Measurements from ENCODE around the gene FBXL3. TPM values are rescaled to one million over a fixed set of nuclear protein-coding genes. Genes with fewer than 3 reads are reported as not detected.

FBXL3 gene
- total RNA-seq, result 10 to 100 TPM; 42.5 to 60.4 TPM
- polyA plus RNA-seq, result 10 to 100 TPM; 10.2 to 13.6 TPM

- peaks cover 0 to 2% (median 0%) of the 10 kb centered on the region in 4 donors for H3K36me3 ChIP-seq (ENCODE audit: control insufficient read depth in 4 of 4, insufficient read depth in 3 of 4, low read depth in 1 of 4, low read length in 3 of 4)
- under 1% methylated on average over 74 of the region's 74 CpGs for WGBS
These were observed at the start of gene FBXL3 for GRCh38 chr13:77026861-77027621. Gene FBXL3 (minus strand): TSS chr13:77027159. CDS start chr13:77021860, 5,299 bp downstream.

GRCh38 chr13:77067519-77067918, 40.6 kb upstream of the FBXL3 start:
- H3K36me3 ChIP-seq (ENCODE audit: control insufficient read depth in 4 of 4, insufficient read depth in 3 of 4, low read depth in 1 of 4, low read length in 3 of 4), result peaks cover 4 to 38% (median 28%) of the 10 kb centered on the region in 4 donors
- no peak for TF ChIP-seq GABPA (IDR thresholded peaks at IDR 0.05 in 1 of 2, conservative IDR thresholded peaks at IDR 0.05 in 1 of 2)
- TF ChIP-seq HNF4G (IDR thresholded peaks at IDR 0.05), result no peak
- no peak for TF ChIP-seq RXRA (IDR thresholded peaks at IDR 0.05)
- no peak for TF ChIP-seq REST (IDR thresholded peaks at IDR 0.05)
- no peak for TF ChIP-seq FOXA2 (IDR thresholded peaks at IDR 0.05)
- TF ChIP-seq MAX (IDR thresholded peaks at IDR 0.05), result no peak
- TF ChIP-seq JUND (IDR thresholded peaks at IDR 0.05), result no peak
- TF ChIP-seq CTCF (IDR thresholded peaks at IDR 0.05; ENCODE audit: low read depth, low read length, missing input control), result no peak
- TF ChIP-seq ATF3 (IDR thresholded peaks at IDR 0.05), result no peak
- TF ChIP-seq EGR1 (IDR thresholded peaks at IDR 0.05; ENCODE audit: low read depth in 2 of 2), result no peak
- no peak for TF ChIP-seq NR2F2 (IDR thresholded peaks at IDR 0.05)
- TF ChIP-seq RAD21 (IDR thresholded peaks at IDR 0.05), result no peak
- no peak for TF ChIP-seq YY1 (IDR thresholded peaks at IDR 0.05)
- no peak for TF ChIP-seq HNF4A (conservative IDR thresholded peaks at IDR 0.05)
- no peak for TF ChIP-seq FOXA1 (IDR thresholded peaks at IDR 0.05)
- no peak for TF ChIP-seq TAF1 (conservative IDR thresholded peaks at IDR 0.05)
- no peak for TF ChIP-seq ZBTB33 (IDR thresholded peaks at IDR 0.05)
- no peak for TF ChIP-seq SP1 (IDR thresholded peaks at IDR 0.05)
- WGBS, result 93% methylated on average over 2 of the region's 2 CpGs

More at GRCh38 chr13:77026861-77027621, at the start of gene FBXL3:
- H3K4me1 ChIP-seq (ENCODE audit: control insufficient read depth in 4 of 4, insufficient read depth in 4 of 4, low read length in 3 of 4), result peaks cover 3 to 32% (median 17%) of the 10 kb centered on the region in 4 donors
- no peaks in the 10 kb centered on the region for H3K27me3 ChIP-seq (ENCODE audit: control insufficient read depth in 4 of 4, insufficient read depth in 4 of 4, low read length in 3 of 4)
- H3K4me3 ChIP-seq (ENCODE audit: low read depth in 1 of 3, low read length in 3 of 3), result peak within 1 kb of the TSS; percentile 82 to 95 (median 90)
- peak within 1 kb of the TSS; percentile 97 to 98 for H3K27ac ChIP-seq (ENCODE audit: low read depth in 1 of 2, low read length in 2 of 2)
- DNase-seq (ENCODE audit: low spot score), result peak; percentile 94
- peak within 1 kb of the TSS; percentile 59 to 87 for H3K9ac ChIP-seq (ENCODE audit: low read depth in 1 of 2, low read length in 2 of 2)
- no peaks in the 10 kb centered on the region for H3K9me3 ChIP-seq (ENCODE audit: control insufficient read depth in 4 of 4, low read length in 3 of 4)
- TF ChIP-seq YY1 (IDR thresholded peaks at IDR 0.05) (peak; percentile 94), SP1 (IDR thresholded peaks at IDR 0.05) (peak; percentile 34), HNF4G (IDR thresholded peaks at IDR 0.05) (no peak)

More at GRCh38 chr13:77067519-77067918, 40.6 kb upstream of the FBXL3 start:
- no peaks in the 10 kb centered on the region for H3K27me3 ChIP-seq (ENCODE audit: control insufficient read depth in 4 of 4, insufficient read depth in 4 of 4, low read length in 3 of 4)
- H3K9me3 ChIP-seq (ENCODE audit: control insufficient read depth in 4 of 4, low read length in 3 of 4), result no peaks in the 10 kb centered on the region
- no peak overlapping the region for H3K9ac ChIP-seq (ENCODE audit: low read depth in 1 of 2, low read length in 2 of 2)
- H3K4me3 ChIP-seq (ENCODE audit: low read depth in 1 of 3, low read length in 3 of 3), result no peak overlapping the region
- no peaks in the 10 kb centered on the region for H3K4me1 ChIP-seq (ENCODE audit: control insufficient read depth in 4 of 4, insufficient read depth in 4 of 4, low read length in 3 of 4)
- DNase-seq (ENCODE audit: low spot score), result no peak
- no peak overlapping the region for H3K27ac ChIP-seq (ENCODE audit: low read depth in 1 of 2, low read length in 2 of 2)

Data from liver (tissue), 9 donors.